MCF 10A (cell line): ENCODE measurements around the gene HCFC1. TPM values are rescaled to one million over a fixed set of nuclear protein-coding genes. Genes with fewer than 3 reads are reported as not detected.

Experiments
- BruUV-seq: library from RNA; stranded (reverse); fragments of 400-500 nt; replicated peaks from 2 replicates; lab custom pipeline; 2021; lab: Mats Ljungman, UMichigan
- CTCF ChIA-PET: fragments of 300-600 bp; sonication (Branson Sonifier 250); formaldehyde crosslinking; extraction: SDS; loops from one replicate; lab custom pipeline; 2021; ENCODE audit warnings: antibody characterized with exemption, inconsistent platforms; lab: Yijun Ruan, JAX
- POLR2A ChIA-PET: fragments of 300-600, 350-650 bp; sonication (Branson Sonifier 250); formaldehyde crosslinking; extraction: SDS; loops from one replicate; lab custom pipeline; 2020; ENCODE audit warnings: antibody characterized with exemption, inconsistent platforms; lab: Yijun Ruan, JAX
- DNase-seq: peaks from one replicate; pipeline ENCODE4 v3.0.0-alpha.2; 2018; ENCODE audit not compliant: unreplicated experiment
- H3K27ac Mint-ChIP-seq: one replicate; pipeline ENCODE4 v1.8.0; 2022; ENCODE audit warnings: mild to moderate bottlenecking, low read depth, mixed read lengths; ENCODE audit not compliant: unreplicated experiment
- H3K27me3 Mint-ChIP-seq: one replicate; pipeline ENCODE4 v1.8.0; 2022; ENCODE audit warnings: mixed read lengths; ENCODE audit not compliant: insufficient read depth, unreplicated experiment
- H3K36me3 Mint-ChIP-seq: one replicate; pipeline ENCODE4 v1.8.0; 2022; ENCODE audit warnings: mild to moderate bottlenecking, moderate library complexity, mixed read lengths; ENCODE audit not compliant: insufficient read depth, unreplicated experiment
- H3K4me1 Mint-ChIP-seq: one replicate; pipeline ENCODE4 v1.8.0; 2022; ENCODE audit warnings: mixed read lengths; ENCODE audit not compliant: insufficient read depth, unreplicated experiment
- H3K4me3 Mint-ChIP-seq: one replicate; pipeline ENCODE4 v1.8.0; 2022; ENCODE audit warnings: mild to moderate bottlenecking, moderate library complexity, mixed read lengths; ENCODE audit not compliant: unreplicated experiment
- H3K9me3 Mint-ChIP-seq: one replicate; pipeline ENCODE4 v1.8.0; 2022; ENCODE audit warnings: mixed read lengths; ENCODE audit not compliant: unreplicated experiment
- CTCF ChIP-seq: fragments of 200-600 bp; IDR thresholded peaks from one replicate; pipeline ENCODE4 v1.8.0; 2022; ENCODE audit warnings: antibody characterized with exemption, mild to moderate bottlenecking; ENCODE audit not compliant: unreplicated experiment
- intact Hi-C: fragments of 100-400 bp; cut with micrococcal nuclease; formaldehyde crosslinking; loops from 2 replicates; pipeline ENCODE4 v1.14.1; 2022
- total RNA-seq: library from RNA; stranded (reverse); gene quantifications from 2 replicates; pipeline ENCODE4 v1.2.3, GENCODE V29; 2022

The HCFC1 gene
- total RNA-seq, 1 experiment from 2014 or later = 44.5 TPM

DNA sequence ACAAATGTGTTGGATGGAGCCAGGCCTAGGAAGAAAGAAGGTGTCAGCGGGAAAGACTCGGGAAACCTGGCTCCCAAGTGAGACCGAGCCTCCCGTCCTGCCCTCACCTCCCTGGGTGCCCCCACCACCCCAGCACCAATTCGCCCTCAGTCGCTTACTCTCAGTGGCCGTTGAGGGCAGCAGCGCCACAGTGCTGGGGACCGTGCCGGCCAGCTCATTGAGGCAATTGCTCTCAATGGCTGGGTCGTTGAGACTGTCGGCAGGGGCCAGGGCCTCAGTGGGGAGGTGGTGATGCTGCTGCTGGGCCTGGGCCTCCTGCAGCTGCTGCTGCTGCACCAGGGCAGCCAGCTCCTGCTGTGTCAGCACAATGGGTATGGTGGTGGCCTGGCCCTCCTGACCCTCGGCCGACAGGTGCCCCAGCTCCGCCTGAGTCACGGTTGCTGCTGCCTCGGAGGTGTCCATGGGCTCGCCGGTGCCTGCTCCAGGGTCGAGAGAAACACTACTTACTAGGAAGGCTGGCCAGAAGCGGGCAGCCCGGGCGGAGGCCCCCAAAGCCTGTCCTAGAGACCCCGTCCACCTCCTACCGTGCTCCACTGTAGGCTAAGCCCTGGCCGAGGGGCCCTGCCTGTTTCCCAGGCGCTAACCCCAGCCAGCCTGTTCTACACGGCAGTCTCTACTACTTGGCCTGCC lies 19.8 kb downstream of the HCFC1 start:
- Mint-ChIP-seq H3K27ac (no peak overlapping the region), H3K4me3 (no peak overlapping the region), H3K27me3 (no peaks in the 10 kb centered on the region), H3K9me3 (no peaks in the 10 kb centered on the region), H3K4me1 (no peaks in the 10 kb centered on the region), H3K36me3 (peaks cover 87% of the 10 kb centered on the region)
- TF ChIP-seq CTCF = no peak
- no peak for DNase-seq
- BruUV-seq = TSS peak; percentile 7
- intact Hi-C loops = no loop called here
- POLR2A ChIA-PET = interaction anchor here (0.8 kb wide), 1 partner anchor 21 kb away, joined by 3 read pairs; the partner anchor contains the start of gene TMEM187
- CTCF ChIA-PET = interaction anchor here (0.6 to 5.6 kb wide), 13 partner anchors 10 to 995 kb away, joined by 3 to 51 read pairs (median 5); partner anchors contain the start of genes ARHGAP4 and PLXNB3

DNA sequence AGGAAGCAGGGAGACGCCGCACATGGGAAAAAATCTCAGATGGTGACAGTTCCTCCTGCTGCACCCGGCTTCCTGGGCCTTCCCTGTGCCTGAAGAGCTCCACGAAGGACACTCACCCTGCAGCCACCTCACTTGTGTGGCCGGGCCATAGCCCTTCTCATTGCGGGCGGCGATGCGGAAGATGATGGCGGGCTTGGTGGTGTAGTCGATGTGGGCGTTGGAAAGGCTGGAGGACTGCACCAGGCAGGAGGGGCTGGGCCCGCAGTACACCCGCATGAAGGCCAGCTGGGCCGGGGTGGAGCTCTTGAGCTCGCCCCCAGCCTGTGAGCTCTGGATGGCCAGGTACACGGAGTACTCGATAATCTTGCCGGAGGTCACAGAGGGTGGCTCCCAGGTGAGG lies 21.5 kb downstream of the HCFC1 start:
- Mint-ChIP-seq H3K4me3 (no peak overlapping the region), H3K27me3 (no peaks in the 10 kb centered on the region), H3K36me3 (peaks cover 71% of the 10 kb centered on the region), H3K27ac (no peak overlapping the region), H3K9me3 (no peaks in the 10 kb centered on the region), H3K4me1 (no peaks in the 10 kb centered on the region)
- ChIA-PET CTCF (interaction anchor here (0.6 to 5.6 kb wide), 5 partner anchors 12 to 396 kb away, joined by 3 to 51 read pairs (median 3); partner anchors contain the start of gene PLXNB3), POLR2A (interaction anchor here (1.1 kb wide), 1 partner anchor 22 kb away, joined by 3 read pairs; no protein-coding TSS in a partner anchor)
- DNase-seq = no peak
- intact Hi-C loops = no loop called here
- no TSS peak for BruUV-seq
- TF ChIP-seq CTCF = no peak

GRCh38 chrX:153948847-153949805 lies 22.5 kb downstream of the HCFC1 start:
- H3K27me3 Mint-ChIP-seq = no peaks in the 10 kb centered on the region
- no peak for DNase-seq
- POLR2A ChIA-PET = interaction anchor here (0.6 to 1.4 kb wide), 2 partner anchors 155 to 160 kb away, joined by 3 to 4 read pairs; partner anchors contain the start of genes IDH3G and SSR4
- intact Hi-C loops = no loop called here
- CTCF ChIA-PET = interaction anchor here (0.7 to 5.6 kb wide), 11 partner anchors 13 to 1822 kb away, joined by 3 to 51 read pairs (median 4); partner anchors contain the start of genes ARHGAP4 and PLXNB3
- TF ChIP-seq CTCF = no peak
- no peaks in the 10 kb centered on the region for H3K9me3 Mint-ChIP-seq
- no peak overlapping the region for H3K27ac Mint-ChIP-seq
- H3K4me3 Mint-ChIP-seq = no peak overlapping the region
- no peaks in the 10 kb centered on the region for H3K4me1 Mint-ChIP-seq
- no TSS peak for BruUV-seq
- peaks cover 61% of the 10 kb centered on the region for H3K36me3 Mint-ChIP-seq
